ENCODE measurements around the gene NAIF1.

DNA sequence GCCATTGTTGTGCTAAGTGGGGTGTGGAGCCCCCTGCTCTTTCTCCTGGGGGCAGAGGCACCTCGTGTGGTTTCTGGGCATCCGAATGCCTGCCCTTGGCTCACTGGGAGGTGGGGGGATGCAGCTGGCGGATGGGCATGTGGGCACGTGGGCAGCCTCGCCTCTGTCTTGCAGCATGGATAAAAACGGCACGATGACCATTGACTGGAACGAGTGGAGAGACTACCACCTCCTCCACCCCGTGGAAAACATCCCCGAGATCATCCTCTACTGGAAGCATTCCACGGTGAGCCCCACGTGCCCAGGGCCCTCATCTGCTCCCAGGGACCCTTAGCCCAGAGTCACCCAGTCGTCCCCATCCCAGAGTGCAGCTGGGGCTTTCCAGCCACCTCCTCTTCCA, 35.1 kb upstream of the NAIF1 start:
- TF ChIP-seq CTCF (IDR thresholded peaks at IDR 0.05), result no peak
- TF ChIP-seq POLR2A (IDR thresholded peaks at IDR 0.05), result no peak
